ENCODE results near the gene ATG9A.

ATG9A gene

GRCh38 chr2:219252900-219253752 lies 23.7 kb upstream of the ATG9A start, which contains the start of gene TUBA4B:
TUBA4B (plus strand) TSS chr2:219253243; CDS start chr2:219253408, 165 bp downstream.
- DNase-seq = no peak

GRCh38 chr2:219252570-219252899 lies 23.1 kb upstream of the ATG9A start:
- no peak for DNase-seq

- no peak for DNase-seq
Observed at GRCh38 chr2:219252084-219252483, 22.6 kb upstream of the ATG9A start.

DNA sequence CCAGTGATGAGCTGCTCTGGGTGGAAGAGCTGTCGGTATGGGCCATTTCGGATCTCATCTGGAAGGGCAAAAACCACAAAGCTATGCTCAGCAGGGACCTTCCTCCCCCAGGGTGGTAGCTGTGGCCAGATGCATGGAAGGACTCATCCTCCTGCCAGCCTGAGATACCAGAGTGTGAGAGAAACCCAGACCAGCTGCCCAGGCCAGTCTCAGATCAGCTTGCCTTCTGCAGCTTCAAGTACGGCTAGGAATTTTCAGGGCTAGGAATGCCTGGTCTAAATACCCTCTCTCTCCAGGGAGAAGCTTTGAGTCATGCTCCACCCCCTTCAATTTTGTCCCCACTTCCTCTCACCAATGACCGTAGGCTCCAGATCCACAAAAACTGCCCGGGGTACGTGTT lies 22.2 kb upstream of the ATG9A start:
- no peak for DNase-seq

- DNase-seq = no peak
Observed at GRCh38 chr2:219250049-219250781, 20.8 kb upstream of the ATG9A start.

GRCh38 chr2:219249203-219249980 lies 20.0 kb upstream of the ATG9A start:
- no peak for DNase-seq

- DNase-seq = no peak
Observed at GRCh38 chr2:219248845-219249202, 19.4 kb upstream of the ATG9A start.

- DNase-seq = no peak
Observed at GRCh38 chr2:219247678-219248642, 18.5 kb upstream of the ATG9A start.

GRCh38 chr2:219246559-219246958 lies 17.1 kb upstream of the ATG9A start:
- no peak for DNase-seq

- no peak for DNase-seq
Observed at GRCh38 chr2:219245899-219246230, 16.4 kb upstream of the ATG9A start.

GRCh38 chr2:219245148-219245898 lies 15.9 kb upstream of the ATG9A start, which contains the start of the genes GLB1L and STK16:
GLB1L (minus strand) TSS chr2:219245444; CDS start chr2:219243573, 1,871 bp downstream.
STK16 (plus strand) TSS chr2:219245479; CDS start chr2:219246000, 521 bp downstream.
- peak; percentile 9 to 67 for DNase-seq

DNA sequence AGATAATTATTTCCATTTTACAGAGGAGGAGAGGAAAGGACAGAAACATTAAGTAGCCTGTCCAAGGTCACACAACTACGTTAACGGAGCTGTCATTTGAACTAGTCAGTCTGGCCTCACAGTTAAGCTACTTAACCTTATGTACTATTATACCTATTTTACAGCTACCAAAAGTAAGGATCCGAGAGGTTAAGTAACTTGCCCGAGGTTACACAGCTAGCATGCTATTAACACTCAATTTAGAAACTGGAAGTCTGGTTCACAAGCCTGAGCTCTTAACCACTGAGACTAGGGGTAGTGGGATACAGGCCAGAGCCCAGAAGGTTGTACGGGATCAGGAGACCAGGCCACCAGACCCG lies 15.3 kb upstream of the ATG9A start:
- DNase-seq = no peak

DNA sequence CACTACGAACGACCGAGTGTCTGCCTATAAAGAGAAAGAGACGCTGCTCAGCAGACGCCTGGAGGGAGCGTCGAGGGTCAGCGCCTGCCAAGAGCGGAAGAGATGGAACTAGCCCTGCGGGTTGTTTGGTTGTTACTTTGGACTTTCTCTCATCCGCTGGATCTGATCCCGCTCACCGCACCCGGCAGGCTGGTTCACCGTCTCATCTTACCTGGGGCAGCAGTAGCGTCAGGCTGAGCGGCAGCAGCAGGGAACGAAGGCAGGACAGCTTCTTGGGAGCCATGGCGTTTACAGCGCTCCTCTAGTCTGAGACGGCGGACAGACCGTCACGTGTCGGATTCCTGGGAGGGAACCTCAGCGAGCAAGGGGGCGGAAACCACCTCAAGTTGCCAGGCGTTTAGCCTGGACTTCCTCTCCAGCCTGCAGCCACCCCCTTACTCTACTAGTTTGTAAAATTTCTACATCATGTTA lies 13.9 kb upstream of the ATG9A start:
- no peak for DNase-seq

DNA sequence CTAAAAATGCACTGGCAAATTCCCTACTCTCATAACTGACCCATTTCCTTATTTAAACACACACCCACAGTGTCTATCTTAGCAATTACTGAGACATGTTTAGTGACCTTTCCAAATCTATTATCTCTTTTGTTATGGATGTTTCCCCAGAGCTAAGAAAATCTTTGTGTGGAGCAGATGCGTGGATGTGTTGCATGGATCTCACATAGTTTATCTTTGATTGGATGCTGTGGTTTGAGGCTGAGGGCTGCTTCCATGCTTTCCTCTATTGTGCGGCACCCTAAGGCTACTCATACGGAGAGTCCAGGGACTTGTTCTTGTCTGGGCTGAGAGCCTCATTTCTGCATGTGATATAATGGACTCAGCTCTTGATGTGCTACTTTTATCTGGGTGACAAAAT lies 4.9 kb upstream of the ATG9A start:
- DNase-seq = no peak

DNA sequence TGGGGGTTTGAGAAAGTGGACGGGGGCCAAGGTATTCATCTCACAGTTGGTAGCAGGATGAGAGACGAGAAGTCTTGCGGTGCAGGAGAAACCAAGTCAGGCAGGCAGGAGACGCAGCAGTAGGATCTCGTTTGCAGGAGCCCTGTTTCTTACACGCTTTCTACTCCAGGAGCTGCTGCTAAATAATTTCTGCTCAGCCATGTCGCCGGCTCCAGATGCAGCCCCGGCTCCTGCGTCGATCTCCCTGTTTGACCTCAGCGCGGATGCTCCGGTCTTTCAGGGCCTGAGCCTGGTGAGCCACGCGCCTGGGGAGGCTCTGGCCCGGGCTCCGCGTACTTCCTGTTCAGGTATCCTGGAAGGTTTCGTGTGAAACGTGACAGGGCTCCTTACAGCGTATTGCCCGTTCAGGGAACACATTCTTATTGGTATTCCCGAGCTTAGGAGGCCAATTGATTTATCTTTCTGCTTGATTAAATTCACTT lies 664 bp upstream of the ATG9A start:
- DNase-seq = no peak

DNA sequence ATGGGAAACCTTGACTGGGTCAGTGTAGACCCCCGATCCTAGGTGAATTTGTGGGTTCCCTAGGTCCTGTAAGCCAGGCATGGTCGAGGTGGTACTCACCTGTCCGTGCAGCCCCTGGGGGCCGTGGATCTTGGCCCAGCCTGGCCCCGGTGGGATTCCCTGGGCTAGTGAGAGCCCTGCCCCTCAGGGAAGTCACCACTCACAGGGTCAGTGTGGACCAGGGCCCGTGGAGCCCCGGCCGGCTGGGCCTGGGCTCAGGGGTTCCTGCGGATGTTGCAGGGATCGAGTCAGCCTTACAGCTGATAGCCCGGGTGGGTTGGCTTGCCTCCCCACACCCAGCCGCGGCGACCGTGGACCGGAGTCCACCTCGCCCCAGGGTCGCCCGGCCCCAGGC lies 528 bp downstream of the ATG9A start:
- peak in 1 of 2 experiments; percentile 29 for DNase-seq

GRCh38 chr2:219228041-219228910 lies 1.2 kb downstream of the ATG9A start:
- no peak for DNase-seq

GRCh38 chr2:219225350-219225749 lies 4.1 kb downstream of the ATG9A start:
- no peak for DNase-seq

DNA sequence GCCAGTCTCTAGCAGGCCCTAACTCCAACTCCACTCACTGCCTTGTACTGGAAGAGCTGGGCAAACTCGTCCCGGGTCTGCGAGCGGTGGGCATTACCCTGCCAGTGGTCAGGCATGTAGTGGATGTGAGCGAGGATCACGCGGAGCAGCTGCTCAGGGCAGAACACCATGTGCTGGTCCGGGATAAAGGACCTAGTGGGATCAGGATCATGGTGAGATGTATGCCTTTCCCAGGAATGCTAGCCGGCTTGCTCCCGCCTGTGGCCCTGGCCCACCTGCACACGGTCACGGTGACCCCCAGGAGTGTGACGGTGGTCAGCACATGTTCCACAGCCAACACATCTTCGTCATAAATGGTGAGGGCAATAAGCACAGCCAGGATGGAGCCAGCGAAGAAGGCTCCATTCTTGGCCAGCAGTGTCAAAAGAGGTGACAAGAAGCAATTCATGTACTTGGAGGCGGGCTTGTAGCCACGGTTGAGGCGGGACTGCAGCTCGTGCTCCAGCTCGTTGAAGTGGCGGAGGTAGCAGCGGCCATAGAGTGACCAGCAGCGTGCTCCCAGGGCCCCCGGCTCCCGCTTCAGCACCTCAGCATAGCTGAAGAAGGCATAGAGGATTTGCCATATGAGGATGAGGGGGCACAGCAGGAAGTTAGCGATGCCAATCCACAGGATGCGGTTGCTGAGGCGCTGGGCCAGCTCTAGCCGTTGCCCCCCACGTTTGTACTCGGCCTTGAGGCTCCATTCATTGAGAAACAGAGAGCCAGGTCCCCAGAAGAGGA lies 5.4 kb downstream of the ATG9A start:
- DNase-seq = no peak
